HG03025 (cell line): ENCODE measurements around the gene DNAJC27.

ENCODE experiments used
- ATAC-seq: cut with Tn5 transposase; IDR thresholded peaks from one replicate; pipeline ENCODE4 v1.9.1; 2021; ENCODE audit warnings: mild to moderate bottlenecking, moderate library complexity; ENCODE audit not compliant: unreplicated experiment, low FRiP score

DNAJC27 gene

DNA sequence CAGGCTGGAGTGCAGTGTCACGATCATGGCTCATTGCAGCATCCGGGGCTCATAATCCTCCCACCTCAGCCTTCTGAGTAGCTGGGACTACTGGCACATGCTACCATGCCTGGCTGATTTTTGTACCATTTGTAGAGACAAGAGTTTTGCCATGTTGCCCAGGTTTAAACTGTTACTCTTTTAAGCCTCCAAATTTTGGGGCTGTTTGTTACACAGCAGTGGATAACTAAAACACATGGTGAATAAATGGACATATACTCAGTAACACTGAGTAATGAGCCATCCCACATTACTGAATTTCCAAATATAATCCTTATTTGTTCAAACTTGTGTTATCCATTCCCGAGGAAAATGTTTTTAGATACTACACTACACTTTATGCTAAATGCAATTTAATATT lies 61.5 kb downstream of the DNAJC27 start:
- ATAC-seq = no peak

DNA sequence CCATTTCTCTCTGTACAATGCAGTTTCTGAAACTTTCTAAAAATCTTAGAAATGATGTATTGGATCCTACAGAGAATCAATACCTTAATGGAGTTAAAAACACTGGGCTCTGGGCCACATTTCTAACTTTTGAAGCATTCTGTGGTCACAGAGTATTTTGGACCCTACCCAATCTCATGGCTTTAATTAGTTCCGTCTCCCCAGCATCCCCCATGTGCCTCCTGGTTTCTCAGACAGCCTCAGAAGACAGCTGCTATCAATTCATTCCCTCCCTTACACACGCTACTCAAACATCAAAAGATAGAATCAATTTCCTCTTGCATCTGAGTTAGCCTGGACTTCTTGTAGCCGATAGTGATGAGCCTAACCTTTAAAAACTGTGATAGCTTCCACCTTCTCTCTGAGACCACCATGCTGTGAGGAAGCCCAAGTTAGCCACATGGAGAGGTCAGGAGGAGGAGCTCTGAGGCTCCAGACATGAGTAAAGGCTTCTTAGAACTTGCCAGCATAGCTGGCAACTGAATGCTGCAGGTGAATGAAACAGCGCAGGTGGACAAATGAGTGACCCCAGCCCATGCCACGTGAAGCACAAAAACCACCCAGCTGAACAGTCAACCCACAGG lies 62.1 kb downstream of the DNAJC27 start:
- ATAC-seq = no peak

DNA sequence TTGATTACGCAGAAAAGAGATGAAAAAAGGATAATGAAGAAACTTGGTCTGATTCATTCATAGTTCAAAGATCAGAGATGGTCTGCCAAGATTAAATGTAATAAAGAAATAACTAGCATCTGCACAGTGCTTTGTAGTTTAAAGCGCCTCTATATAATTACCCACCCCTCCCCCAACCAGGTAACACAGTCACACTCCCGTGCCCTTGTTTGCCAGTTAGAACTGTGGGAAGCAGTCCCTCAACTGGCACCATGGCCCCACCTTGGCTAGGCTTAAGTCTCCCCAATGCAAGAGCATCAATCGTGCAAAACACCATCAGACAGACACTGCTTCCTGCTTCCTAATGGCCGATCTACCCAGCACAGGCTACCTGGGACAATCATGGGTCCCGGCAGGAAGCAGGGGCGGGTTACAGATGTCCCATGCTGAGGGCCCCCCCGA lies 63.3 kb downstream of the DNAJC27 start:
- no peak for ATAC-seq

DNA sequence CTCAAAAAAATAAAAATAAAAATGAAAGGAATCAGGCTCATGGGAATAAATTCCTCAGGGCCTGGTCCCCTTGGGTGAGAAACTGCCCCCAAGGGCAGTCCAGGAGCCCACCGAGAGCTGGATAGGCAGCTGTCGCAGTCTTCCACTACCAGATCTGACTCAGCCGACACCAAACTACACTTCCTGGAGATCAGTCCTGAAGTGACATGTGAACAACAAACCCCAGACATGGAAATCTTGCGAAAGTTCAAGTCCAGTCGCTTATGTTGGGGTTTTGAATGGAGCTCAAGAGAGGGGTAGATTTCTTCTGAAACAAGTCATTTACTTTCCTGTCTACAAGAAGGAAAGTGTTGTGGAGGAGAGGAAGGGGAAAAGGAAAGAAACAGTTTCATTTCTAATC lies 64.6 kb downstream of the DNAJC27 start:
- no peak for ATAC-seq

DNA sequence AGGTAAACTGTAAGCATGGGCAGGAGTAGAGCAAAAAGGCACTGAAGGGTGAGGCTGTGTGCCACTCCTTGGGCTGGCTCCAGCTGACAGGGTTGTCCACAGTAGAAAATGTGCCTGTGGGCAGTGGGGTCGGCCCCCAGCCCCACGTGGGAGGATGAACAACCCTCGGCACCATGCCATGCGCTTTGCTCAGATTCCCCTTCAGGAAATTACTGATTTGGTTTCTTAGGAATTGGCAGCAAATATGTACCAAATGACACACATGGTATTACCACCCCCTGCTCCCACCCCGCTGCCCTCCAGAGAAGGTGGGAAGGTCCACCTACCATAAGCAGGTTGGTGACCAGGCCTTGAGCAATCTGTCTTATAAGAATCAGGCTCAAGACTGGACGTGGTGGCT lies 65.3 kb downstream of the DNAJC27 start:
- ATAC-seq = no peak

DNA sequence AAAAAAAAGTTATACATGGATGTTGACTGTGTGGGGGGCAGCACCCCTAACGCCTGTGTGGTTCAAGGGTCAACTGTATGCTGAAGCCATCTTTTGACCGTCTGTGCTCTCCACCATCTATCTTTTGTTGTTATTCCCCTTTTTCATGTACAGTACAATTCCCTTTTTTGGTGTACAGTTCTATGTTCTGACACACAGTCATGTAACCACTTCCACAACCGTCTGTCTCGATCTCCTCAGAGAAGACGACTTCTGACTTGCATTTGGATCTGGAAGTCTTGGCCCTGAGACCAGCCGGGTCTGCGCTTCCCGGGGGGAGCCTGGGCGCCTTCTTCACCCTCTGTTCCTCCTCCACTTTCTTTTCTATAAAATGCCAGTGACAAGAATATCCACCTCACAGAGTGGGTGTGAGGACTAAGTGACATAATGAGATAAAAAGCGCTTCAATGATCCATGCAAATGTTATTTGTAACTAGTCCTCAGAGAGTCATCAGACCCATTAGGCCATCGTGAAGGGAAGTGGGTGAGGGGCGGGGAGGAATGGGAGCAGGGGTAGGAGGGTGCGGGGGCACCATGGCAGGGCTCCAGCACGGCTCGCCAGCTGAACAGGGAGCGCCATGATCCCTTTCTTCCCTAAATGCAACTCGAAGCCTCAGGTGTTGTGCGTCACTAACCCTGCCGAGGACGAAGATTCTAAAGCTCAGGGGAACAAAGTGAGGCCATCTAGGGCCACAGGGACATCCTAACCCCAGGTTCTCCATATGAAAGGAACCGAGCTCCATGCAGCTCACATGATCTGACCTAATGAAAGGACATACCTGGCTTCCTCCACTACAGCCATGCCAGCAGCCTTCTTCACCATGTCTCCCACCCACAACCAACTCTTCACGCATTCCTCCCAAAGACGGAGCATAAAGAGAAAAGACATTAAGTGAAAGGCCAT lies 68.3 kb downstream of the DNAJC27 start:
- no peak for ATAC-seq

DNA sequence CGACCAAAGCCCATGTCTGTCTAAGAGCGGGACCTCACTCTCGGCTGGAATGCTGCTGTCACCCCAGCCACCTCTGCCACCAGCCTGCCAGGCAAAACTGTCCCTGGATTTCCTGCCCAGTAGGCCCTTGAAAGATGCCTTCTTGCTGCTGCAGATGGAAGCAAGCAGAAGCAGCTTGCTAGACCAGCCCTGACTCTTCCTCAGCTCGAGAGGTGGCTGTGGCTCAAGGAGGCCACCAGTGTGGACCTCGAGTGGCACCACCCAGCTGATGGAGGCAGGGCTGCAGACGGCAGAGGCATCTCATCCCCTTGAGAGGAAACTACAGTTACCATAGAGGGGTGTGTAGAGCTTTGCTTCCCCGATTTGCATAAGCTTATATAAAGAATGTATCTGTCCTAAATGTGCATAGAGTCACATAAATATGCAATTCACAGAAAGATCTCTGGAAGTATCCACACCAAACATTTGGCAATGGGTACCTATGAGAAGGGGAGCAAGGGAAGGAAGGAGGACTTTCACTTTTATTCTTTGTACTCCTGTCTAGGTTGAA lies 72.3 kb downstream of the DNAJC27 start:
- no peak for ATAC-seq

DNA sequence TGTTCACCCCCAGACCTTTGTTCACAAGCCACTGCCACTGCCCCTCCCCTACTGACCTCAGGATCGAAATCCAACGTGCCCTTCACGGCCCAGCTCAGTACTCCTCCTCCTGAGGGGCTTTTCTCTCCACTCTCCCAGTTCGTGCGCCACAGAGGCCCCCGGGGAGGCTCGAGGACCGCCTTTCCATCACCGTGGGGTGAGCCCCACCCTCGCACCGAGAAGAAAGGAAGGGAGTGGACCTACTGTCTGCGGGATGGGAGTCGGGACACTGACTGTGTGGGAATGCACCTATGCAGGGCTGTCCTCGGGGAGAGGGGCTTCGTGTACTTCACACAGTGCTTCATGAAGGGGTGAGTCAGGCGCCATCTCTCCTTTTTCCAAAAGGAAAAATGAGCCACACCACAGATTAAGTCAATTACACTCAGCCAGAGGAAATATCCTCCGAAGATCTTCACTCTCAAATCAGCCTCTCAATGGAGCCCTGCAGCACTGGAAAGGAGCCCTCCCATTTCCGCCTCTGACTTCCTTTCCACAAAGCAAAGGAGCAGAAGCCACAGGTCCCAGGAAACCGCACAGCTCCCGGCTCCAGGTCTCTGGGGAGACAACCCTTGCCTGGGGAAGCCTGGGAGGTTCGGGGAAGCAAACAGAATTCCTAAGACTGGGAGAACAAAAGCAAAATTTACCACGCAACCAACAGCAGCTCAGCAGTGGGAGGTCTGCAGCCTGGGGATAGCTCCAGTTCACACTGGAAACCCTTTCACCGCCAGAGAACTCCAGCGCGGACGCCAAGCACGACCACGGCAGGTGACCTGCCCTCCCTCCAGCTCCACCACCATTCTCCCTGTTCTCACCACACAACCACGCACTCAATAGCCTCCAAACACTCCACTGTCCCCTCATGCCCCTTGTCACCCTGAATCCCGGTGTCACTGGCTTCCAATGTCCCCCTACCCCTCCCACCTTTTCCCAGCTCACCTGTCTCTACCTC lies 73.3 kb downstream of the DNAJC27 start:
- ATAC-seq = no peak

DNA sequence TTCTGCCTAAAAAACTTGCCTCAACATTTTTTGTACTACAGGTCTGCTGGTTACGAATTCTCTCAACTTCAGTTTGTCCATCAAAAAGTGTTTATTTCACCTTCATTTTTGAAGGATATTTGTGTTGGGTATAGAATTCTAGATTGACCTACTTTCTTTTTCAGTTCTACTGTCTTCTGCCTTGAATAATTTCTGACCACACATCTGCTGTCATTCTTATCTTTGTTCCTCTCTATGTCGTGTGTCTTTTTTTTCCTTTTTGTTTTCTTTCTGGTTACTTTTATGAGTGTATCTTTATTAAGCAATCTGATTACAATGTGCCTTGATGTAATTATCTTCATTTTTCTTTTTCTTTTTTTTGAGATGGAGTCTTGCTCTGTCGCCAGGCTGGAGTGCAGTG lies 77.0 kb downstream of the DNAJC27 start:
- ATAC-seq = no peak

DNA sequence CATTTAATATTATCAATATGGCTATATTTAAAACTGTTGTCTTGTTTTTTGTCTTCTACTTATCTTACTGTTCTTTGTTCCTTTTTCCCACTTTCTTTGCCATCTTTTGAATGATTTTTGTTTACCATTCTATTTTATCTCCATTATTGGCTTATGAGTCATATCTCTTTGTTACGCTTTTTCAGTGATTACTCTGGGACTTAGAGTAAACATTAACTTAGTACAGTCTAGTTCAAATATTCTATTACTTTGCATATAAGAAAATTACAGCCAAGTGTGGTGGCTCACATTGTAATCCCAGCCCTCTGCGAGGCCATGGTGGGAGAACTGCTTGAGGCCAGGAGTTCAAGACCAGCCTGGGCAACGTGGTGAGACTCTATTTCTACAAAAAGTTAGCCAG lies 77.8 kb downstream of the DNAJC27 start:
- ATAC-seq = no peak
